HepG2 (cell line): ENCODE results near the gene RIPK3. TPM values are rescaled to one million over a fixed set of nuclear protein-coding genes. Genes with fewer than 3 reads are reported as not detected.
A peak's percentile ranks its signal among the peaks of the same experiment; 100 is the strongest.

Source experiments
- FOXK1 ChIP-seq: sonication (generic); formaldehyde crosslinking; IDR thresholded peaks from 2 replicates; pipeline ENCODE4 v1.4.0; 2020; ENCODE audit warnings: low read depth, missing genetic modification reagents, borderline replicate concordance
- KDM2A ChIP-seq: sonication (generic); formaldehyde crosslinking; IDR thresholded peaks from 2 replicates; pipeline ENCODE4 v1.4.0; 2020; ENCODE audit warnings: low read depth, missing genetic modification reagents, borderline replicate concordance
- KLF6 ChIP-seq: IDR thresholded peaks from 2 replicates; pipeline ENCODE4 v1.8.0; 2016; ENCODE audit warnings: missing biosample characterization, missing genetic modification reagents
- NCOA5 ChIP-seq: sonication (generic); formaldehyde crosslinking; IDR thresholded peaks from 2 replicates; pipeline ENCODE4 v1.4.0; 2020; ENCODE audit warnings: missing genetic modification reagents
- PHF8 ChIP-seq: sonication (generic); formaldehyde crosslinking; IDR thresholded peaks from 2 replicates; pipeline ENCODE4 v1.5.0; 2020; ENCODE audit warnings: missing genetic modification reagents
- RBFOX2 ChIP-seq: fragments of 200-400 bp; formaldehyde crosslinking; IDR thresholded peaks from 2 replicates; pipeline ENCODE4 v1.6.1; 2017; ENCODE audit warnings: low read depth, mild to moderate bottlenecking, low read length
- RFX3 ChIP-seq: IDR thresholded peaks from 2 replicates; pipeline ENCODE4 v1.6.1; 2016; ENCODE audit warnings: missing biosample characterization, missing genetic modification reagents
- TAF1 ChIP-seq: sonication (generic); formaldehyde crosslinking; IDR thresholded peaks from 2 replicates; pipeline ENCODE4 v1.4.0; 2020; ENCODE audit warnings: missing genetic modification reagents
- ZBTB42 ChIP-seq: sonication (generic); formaldehyde crosslinking; IDR thresholded peaks from 2 replicates; pipeline ENCODE4 v1.5.0; 2020; ENCODE audit warnings: mild to moderate bottlenecking, missing genetic modification reagents
- ZMYM4 ChIP-seq: sonication (generic); formaldehyde crosslinking; IDR thresholded peaks from 2 replicates; pipeline ENCODE4 v1.8.1; 2023; ENCODE audit warnings: mild to moderate bottlenecking, missing genetic modification reagents
- ZNF160 ChIP-seq: sonication (generic); formaldehyde crosslinking; IDR thresholded peaks from 2 replicates; pipeline ENCODE4 v1.8.0; 2022; ENCODE audit warnings: mild to moderate bottlenecking, inconsistent platforms, missing genetic modification reagents
- polyA plus RNA-seq, 8 experiments: library from polyadenylated mRNA; depleted of rRNA in 3 of 8; stranded (reverse) in 7 of 8; unstranded in 1 of 8; fragments of >200 nt; fragmentation: Illumina TruSeq in 4 of 8; extraction: Trizol in 4 of 8; gene quantifications; 2 replicates each; pipeline versions ENCODE4 v1.2.1 to v1.2.3, GENCODE V29; 2011 to 2016; ENCODE audit warnings: low read depth in 4 of 8, missing spikeins in 1 of 8, mixed read lengths in 1 of 8; ENCODE audit not compliant: insufficient read depth in 1 of 8
- total RNA-seq, 5 experiments: library from RNA; depleted of rRNA; stranded (reverse); fragments of >200 nt; fragmentation: Illumina TruSeq; extraction: Trizol; gene quantifications; 2 replicates each; pipeline ENCODE4 v1.2.3, GENCODE V29; 2016; ENCODE audit warnings: low read depth in 1 of 5
- TF ChIP-seq, protein P1 (sequence below): sonication (generic); formaldehyde crosslinking; IDR thresholded peaks from 2 replicates; pipeline ENCODE4 v1.5.0; 2020; ENCODE audit warnings: mild to moderate bottlenecking, missing genetic modification reagents, borderline replicate concordance
- TF ChIP-seq, protein P2 (sequence below): sonication (generic); formaldehyde crosslinking; IDR thresholded peaks from 2 replicates; pipeline ENCODE4 v1.5.1; 2020; ENCODE audit warnings: missing genetic modification reagents, mild to moderate bottlenecking, borderline replicate concordance
- TF ChIP-seq, protein P3 (sequence below): sonication (generic); formaldehyde crosslinking; IDR thresholded peaks from 2 replicates; pipeline ENCODE4 v1.8.1; 2023; ENCODE audit warnings: missing genetic modification reagents, inconsistent platforms, borderline replicate concordance
- TF ChIP-seq, protein P4 (sequence below): sonication (generic); formaldehyde crosslinking; IDR thresholded peaks from 2 replicates; pipeline ENCODE4 v1.8.1; 2022; ENCODE audit warnings: low read depth, mild to moderate bottlenecking, missing genetic modification reagents

RIPK3 gene
- total and polyA plus RNA-seq, 2 of the 13 experiments (the other 11 are each of a cell fraction or from before 2014, with no cell fraction given) = not detected

DNA sequence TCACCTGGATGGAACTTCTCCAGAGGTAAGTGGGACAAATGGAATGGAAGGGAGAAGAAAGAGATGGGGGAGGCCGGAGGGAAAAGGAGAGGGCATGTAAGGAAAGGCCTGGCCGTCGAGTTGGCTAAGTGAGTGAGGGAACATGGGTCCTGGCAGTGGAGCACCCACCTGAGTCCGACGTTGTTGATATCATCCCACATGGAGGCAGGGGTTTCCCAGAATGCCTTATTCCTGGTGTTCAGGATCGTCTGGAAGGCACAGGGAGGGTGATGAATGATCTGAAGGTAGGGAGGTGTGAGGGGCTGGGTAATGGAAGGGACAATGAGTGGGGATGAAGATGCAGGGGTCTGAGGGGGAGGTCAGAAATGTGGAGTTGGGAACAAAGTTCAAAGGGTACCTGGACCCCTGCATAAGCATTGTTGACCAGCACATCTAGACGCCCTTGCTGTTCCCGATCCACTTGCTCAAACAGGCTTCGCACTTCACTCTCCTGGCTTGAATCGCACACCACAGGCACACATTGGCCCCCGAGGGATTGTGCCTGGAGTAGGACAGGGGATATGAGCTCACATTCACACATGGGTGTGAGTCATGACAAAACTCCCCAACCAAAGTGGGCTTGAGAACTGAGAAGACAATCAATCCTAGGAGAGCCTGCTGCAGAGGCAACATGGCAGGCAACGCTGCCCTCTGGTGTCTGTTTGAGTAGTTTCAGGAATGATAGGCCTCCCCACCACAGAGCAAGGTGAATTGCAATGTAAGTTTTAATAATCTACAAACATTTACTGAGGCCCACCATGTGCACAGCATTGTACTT lies 43.2 kb downstream of the RIPK3 start (continued):
- TF ChIP-seq, protein P1, sequence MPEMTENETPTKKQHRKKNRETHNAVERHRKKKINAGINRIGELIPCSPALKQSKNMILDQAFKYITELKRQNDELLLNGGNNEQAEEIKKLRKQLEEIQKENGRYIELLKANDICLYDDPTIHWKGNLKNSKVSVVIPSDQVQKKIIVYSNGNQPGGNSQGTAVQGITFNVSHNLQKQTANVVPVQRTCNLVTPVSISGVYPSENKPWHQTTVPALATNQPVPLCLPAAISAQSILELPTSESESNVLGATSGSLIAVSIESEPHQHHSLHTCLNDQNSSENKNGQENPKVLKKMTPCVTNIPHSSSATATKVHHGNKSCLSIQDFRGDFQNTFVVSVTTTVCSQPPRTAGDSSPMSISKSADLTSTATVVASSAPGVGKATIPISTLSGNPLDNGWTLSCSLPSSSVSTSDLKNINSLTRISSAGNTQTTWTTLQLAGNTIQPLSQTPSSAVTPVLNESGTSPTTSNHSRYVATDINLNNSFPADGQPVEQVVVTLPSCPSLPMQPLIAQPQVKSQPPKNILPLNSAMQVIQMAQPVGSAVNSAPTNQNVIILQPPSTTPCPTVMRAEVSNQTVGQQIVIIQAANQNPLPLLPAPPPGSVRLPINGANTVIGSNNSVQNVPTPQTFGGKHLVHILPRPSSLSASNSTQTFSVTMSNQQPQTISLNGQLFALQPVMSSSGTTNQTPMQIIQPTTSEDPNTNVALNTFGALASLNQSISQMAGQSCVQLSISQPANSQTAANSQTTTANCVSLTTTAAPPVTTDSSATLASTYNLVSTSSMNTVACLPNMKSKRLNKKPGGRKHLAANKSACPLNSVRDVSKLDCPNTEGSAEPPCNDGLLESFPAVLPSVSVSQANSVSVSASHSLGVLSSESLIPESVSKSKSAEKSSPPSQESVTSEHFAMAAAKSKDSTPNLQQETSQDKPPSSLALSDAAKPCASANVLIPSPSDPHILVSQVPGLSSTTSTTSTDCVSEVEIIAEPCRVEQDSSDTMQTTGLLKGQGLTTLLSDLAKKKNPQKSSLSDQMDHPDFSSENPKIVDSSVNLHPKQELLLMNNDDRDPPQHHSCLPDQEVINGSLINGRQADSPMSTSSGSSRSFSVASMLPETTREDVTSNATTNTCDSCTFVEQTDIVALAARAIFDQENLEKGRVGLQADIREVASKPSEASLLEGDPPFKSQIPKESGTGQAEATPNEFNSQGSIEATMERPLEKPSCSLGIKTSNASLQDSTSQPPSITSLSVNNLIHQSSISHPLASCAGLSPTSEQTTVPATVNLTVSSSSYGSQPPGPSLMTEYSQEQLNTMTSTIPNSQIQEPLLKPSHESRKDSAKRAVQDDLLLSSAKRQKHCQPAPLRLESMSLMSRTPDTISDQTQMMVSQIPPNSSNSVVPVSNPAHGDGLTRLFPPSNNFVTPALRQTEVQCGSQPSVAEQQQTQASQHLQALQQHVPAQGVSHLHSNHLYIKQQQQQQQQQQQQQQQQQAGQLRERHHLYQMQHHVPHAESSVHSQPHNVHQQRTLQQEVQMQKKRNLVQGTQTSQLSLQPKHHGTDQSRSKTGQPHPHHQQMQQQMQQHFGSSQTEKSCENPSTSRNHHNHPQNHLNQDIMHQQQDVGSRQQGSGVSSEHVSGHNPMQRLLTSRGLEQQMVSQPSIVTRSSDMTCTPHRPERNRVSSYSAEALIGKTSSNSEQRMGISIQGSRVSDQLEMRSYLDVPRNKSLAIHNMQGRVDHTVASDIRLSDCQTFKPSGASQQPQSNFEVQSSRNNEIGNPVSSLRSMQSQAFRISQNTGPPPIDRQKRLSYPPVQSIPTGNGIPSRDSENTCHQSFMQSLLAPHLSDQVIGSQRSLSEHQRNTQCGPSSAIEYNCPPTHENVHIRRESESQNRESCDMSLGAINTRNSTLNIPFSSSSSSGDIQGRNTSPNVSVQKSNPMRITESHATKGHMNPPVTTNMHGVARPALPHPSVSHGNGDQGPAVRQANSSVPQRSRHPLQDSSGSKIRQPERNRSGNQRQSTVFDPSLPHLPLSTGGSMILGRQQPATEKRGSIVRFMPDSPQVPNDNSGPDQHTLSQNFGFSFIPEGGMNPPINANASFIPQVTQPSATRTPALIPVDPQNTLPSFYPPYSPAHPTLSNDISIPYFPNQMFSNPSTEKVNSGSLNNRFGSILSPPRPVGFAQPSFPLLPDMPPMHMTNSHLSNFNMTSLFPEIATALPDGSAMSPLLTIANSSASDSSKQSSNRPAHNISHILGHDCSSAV (CRISPR knock-in tag) = no peak
- TF ChIP-seq, protein P2, sequence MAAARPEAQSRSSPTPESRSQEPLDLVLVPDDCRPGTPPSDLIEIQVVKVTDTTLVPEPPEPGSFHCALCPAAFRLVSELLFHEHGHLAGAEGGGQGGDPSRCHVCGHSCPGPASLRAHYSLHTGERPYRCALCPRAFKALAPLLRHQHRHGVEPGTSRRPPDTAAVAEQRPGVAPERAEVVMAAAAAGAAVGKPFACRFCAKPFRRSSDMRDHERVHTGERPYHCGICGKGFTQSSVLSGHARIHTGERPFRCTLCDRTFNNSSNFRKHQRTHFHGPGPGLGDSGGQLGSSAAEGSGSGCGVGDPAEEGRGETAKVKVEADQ (CRISPR knock-in tag) = 0 out of 2 replicates have a peak, but pooled peaks have one; percentile 19
- TF ChIP-seq RFX3 (no peak), FOXK1 (CRISPR knock-in tag) (0 out of 2 replicates have a peak, but pooled peaks have one; percentile 62), PHF8 (CRISPR knock-in tag) (0 out of 2 replicates have a peak, but pooled peaks have one; percentile 26), ZMYM4 (CRISPR knock-in tag) (peak; percentile 1; the same call in 1 of the 2 replicates), RBFOX2 (0 out of 2 replicates have a peak, but pooled peaks have one; percentile 36), NCOA5 (CRISPR knock-in tag) (no peak), TAF1 (CRISPR knock-in tag) (0 out of 2 replicates have a peak, but pooled peaks have one; percentile 27), KLF6 (CRISPR knock-in tag) (0 out of 2 replicates have a peak, but pooled peaks have one; percentile 64), ZNF160 (CRISPR knock-in tag) (no peak), KDM2A (CRISPR knock-in tag) (peak; percentile 67; the same call in 1 of the 2 replicates), ZBTB42 (CRISPR knock-in tag) (no peak)
- TF ChIP-seq, protein P3, sequence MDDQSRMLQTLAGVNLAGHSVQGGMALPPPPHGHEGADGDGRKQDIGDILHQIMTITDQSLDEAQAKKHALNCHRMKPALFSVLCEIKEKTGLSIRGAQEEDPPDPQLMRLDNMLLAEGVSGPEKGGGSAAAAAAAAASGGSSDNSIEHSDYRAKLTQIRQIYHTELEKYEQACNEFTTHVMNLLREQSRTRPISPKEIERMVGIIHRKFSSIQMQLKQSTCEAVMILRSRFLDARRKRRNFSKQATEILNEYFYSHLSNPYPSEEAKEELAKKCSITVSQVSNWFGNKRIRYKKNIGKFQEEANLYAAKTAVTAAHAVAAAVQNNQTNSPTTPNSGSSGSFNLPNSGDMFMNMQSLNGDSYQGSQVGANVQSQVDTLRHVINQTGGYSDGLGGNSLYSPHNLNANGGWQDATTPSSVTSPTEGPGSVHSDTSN = no peak
- TF ChIP-seq, protein P4, sequence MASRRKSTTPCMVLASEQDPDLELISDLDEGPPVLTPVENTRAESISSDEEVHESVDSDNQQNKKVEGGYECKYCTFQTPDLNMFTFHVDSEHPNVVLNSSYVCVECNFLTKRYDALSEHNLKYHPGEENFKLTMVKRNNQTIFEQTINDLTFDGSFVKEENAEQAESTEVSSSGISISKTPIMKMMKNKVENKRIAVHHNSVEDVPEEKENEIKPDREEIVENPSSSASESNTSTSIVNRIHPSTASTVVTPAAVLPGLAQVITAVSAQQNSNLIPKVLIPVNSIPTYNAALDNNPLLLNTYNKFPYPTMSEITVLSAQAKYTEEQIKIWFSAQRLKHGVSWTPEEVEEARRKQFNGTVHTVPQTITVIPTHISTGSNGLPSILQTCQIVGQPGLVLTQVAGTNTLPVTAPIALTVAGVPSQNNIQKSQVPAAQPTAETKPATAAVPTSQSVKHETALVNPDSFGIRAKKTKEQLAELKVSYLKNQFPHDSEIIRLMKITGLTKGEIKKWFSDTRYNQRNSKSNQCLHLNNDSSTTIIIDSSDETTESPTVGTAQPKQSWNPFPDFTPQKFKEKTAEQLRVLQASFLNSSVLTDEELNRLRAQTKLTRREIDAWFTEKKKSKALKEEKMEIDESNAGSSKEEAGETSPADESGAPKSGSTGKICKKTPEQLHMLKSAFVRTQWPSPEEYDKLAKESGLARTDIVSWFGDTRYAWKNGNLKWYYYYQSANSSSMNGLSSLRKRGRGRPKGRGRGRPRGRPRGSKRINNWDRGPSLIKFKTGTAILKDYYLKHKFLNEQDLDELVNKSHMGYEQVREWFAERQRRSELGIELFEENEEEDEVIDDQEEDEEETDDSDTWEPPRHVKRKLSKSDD (CRISPR knock-in tag) = 0 out of 2 replicates have a peak, but pooled peaks have one; percentile 22
